ENCODE results near the gene AKAP8L. TPM values are rescaled to one million over a fixed set of nuclear protein-coding genes. Genes with fewer than 3 reads are reported as not detected.

AKAP8L gene
- total and polyA plus RNA-seq, 2 experiments from 2014 or later = 88.7 to 155 TPM

DNA sequence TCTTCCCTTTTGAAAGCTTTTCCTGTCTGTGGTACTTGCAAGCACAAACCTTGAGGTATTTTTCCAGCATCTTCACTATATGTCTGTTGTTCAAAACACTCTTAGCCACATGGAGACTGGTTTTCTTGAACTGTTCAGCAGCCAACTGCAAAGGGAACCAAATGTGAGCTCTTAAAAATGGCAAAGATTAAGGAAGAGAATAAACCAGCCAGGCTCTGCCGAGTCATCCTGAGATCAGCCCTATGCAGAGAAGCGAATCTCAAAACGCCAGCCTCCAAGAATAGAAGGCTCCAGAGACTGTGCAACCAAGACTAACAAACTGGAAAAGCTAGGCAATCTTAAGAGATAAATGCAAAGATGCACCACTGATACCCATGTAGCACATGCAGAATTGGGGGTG lies 59.9 kb downstream of the AKAP8L start:
- DNase-seq (ENCODE audit: low spot score) = no peak
- H3K9me2 ChIP-seq (replicated peaks; ENCODE audit: insufficient read depth) = no peaks in the 10 kb centered on the region
- no peak overlapping the region for H2AFZ ChIP-seq
- 100% methylated on average over 3 of the region's 3 CpGs for WGBS (ENCODE audit: low lambda C conversion rate, missing lambda C conversion rate)
- H4K20me1 ChIP-seq (ENCODE audit: insufficient read depth, poor library complexity, severe bottlenecking) = no peaks in the 10 kb centered on the region
- H3K4me1 ChIP-seq (ENCODE audit: insufficient read depth) = no peaks in the 10 kb centered on the region
- no peaks in the 10 kb centered on the region for H3K27me3 ChIP-seq
- H3K4me3 ChIP-seq = no peak overlapping the region
- H3K4me2 ChIP-seq = no peak overlapping the region
- no peak for TF ChIP-seq EZH2phosphoT487 (IDR thresholded peaks at IDR 0.05; ENCODE audit: low read depth, severe bottlenecking, unreplicated experiment)
- TF ChIP-seq, protein P1, sequence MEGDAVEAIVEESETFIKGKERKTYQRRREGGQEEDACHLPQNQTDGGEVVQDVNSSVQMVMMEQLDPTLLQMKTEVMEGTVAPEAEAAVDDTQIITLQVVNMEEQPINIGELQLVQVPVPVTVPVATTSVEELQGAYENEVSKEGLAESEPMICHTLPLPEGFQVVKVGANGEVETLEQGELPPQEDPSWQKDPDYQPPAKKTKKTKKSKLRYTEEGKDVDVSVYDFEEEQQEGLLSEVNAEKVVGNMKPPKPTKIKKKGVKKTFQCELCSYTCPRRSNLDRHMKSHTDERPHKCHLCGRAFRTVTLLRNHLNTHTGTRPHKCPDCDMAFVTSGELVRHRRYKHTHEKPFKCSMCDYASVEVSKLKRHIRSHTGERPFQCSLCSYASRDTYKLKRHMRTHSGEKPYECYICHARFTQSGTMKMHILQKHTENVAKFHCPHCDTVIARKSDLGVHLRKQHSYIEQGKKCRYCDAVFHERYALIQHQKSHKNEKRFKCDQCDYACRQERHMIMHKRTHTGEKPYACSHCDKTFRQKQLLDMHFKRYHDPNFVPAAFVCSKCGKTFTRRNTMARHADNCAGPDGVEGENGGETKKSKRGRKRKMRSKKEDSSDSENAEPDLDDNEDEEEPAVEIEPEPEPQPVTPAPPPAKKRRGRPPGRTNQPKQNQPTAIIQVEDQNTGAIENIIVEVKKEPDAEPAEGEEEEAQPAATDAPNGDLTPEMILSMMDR (IDR thresholded peaks at IDR 0.05; ENCODE audit: poor library complexity) = no peak
- TF ChIP-seq EZH2 (IDR thresholded peaks at IDR 0.05; ENCODE audit: borderline replicate concordance) = no peak
- H3K36me3 ChIP-seq (replicated peaks; ENCODE audit: insufficient read depth, low read depth) = no peaks in the 10 kb centered on the region
- no peaks in the 10 kb centered on the region for H3K79me2 ChIP-seq
- H3K27ac ChIP-seq = no peak overlapping the region
- H3K9me3 ChIP-seq (ENCODE audit: low read depth) = no peaks in the 10 kb centered on the region

- H3K36me3 ChIP-seq (replicated peaks; ENCODE audit: insufficient read depth, low read depth) = no peaks in the 10 kb centered on the region
- no peaks in the 10 kb centered on the region for H3K9me2 ChIP-seq (replicated peaks; ENCODE audit: insufficient read depth)
- H3K4me2 ChIP-seq = no peak overlapping the region
- no peaks in the 10 kb centered on the region for H3K27me3 ChIP-seq
- DNase-seq (ENCODE audit: low spot score) = no peak
- TF ChIP-seq, protein P1 (IDR thresholded peaks at IDR 0.05; ENCODE audit: poor library complexity) = no peak
- TF ChIP-seq EZH2phosphoT487 (IDR thresholded peaks at IDR 0.05; ENCODE audit: low read depth, severe bottlenecking, unreplicated experiment) = no peak
- no peak for TF ChIP-seq EZH2 (IDR thresholded peaks at IDR 0.05; ENCODE audit: borderline replicate concordance)
- H3K9me3 ChIP-seq (ENCODE audit: low read depth) = no peaks in the 10 kb centered on the region
- 96% methylated on average over 4 of the region's 4 CpGs for WGBS (ENCODE audit: low lambda C conversion rate, missing lambda C conversion rate)
- no peak overlapping the region for H3K27ac ChIP-seq
- H3K4me1 ChIP-seq (ENCODE audit: insufficient read depth) = no peaks in the 10 kb centered on the region
- H3K79me2 ChIP-seq = no peaks in the 10 kb centered on the region
- H2AFZ ChIP-seq = no peak overlapping the region
- H3K4me3 ChIP-seq = no peak overlapping the region
- H4K20me1 ChIP-seq (ENCODE audit: insufficient read depth, poor library complexity, severe bottlenecking) = no peaks in the 10 kb centered on the region
These were observed 60.9 kb downstream of the AKAP8L start for GRCh38 chr19:15357906-15358305.

GRCh38 chr19:15354566-15355296 lies 64.1 kb downstream of the AKAP8L start:
- Histone ChIP-seq H3K9me3 (ENCODE audit: low read depth) (no peaks in the 10 kb centered on the region), H3K79me2 (no peaks in the 10 kb centered on the region), H3K27ac (no peak overlapping the region), H3K36me3 (replicated peaks; ENCODE audit: insufficient read depth, low read depth) (no peaks in the 10 kb centered on the region), H3K4me3 (no peak overlapping the region), H4K20me1 (ENCODE audit: insufficient read depth, poor library complexity, severe bottlenecking) (no peaks in the 10 kb centered on the region), H3K4me1 (ENCODE audit: insufficient read depth) (no peaks in the 10 kb centered on the region), H3K9me2 (replicated peaks; ENCODE audit: insufficient read depth) (no peaks in the 10 kb centered on the region), H2AFZ (no peak overlapping the region), H3K27me3 (no peaks in the 10 kb centered on the region), H3K4me2 (no peak overlapping the region)
- TF ChIP-seq EZH2 (IDR thresholded peaks at IDR 0.05; ENCODE audit: borderline replicate concordance) (no peak), EZH2phosphoT487 (IDR thresholded peaks at IDR 0.05; ENCODE audit: low read depth, severe bottlenecking, unreplicated experiment) (no peak)
- TF ChIP-seq, protein P1 (IDR thresholded peaks at IDR 0.05; ENCODE audit: poor library complexity) = no peak
- 98% methylated on average over 27 of the region's 27 CpGs for WGBS (ENCODE audit: low lambda C conversion rate, missing lambda C conversion rate)
- DNase-seq (ENCODE audit: low spot score) = no peak

All from hepatocyte (in vitro differentiated cells).